Measurements from ENCODE around the gene SMYD3. TPM values are rescaled to one million over a fixed set of nuclear protein-coding genes. Genes with fewer than 3 reads are reported as not detected.

The SMYD3 gene
- total and polyA plus RNA-seq, 10 of the 15 experiments (the other 5 are each of a cell fraction or from before 2014, with no cell fraction given), result 18.3 to 54.0 (median 24.8) TPM

DNA sequence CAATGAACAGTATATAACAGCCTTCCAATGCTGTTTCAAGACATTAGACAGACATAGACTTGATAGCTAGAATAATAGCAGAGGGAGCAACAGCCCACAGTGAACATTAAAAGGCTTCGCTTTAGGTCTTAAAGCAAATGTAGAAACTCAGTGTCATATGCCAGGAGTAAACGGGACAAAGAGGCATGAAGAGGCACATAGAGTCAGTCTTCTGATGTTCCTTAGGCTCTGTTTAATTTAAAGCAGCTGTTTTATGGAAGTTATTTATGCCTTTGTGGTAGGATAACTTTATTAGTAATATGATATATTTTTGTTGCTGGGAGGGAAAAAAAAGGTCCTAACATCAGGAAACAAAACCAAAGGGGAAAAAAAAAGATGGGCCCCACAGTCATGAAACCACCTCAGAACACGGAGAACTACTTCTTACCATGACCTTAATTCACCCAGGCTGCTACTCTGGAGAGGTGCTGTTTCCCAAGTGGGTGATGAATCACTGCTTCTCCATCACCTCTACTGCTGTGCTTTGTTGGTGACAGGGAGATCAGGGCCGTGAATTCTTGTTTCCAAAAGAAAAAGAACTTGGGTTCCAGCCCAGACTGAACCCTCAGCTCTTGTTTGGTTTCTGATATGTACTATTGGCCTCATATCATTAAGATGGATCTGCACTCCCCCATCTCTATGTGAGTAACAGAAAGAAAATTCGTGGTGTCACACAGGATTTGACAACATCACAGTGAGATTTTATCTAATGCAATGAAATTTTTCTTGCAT, 735.4 kb downstream of the SMYD3 start:
- ChIA-PET RAD21 (ENCODE audit: unreplicated experiment) (no interaction called here), CTCF (no interaction called here), SMC1A (ENCODE audit: uncharacterized antibody, unreplicated experiment) (no interaction called here), POLR2A (interaction anchor here (0.6 kb wide), 1 partner anchor 10 kb away, joined by 3 read pairs; no protein-coding TSS in a partner anchor)
- Histone ChIP-seq H3K79me2 (ENCODE audit: control insufficient read depth, insufficient read depth, low read length) (no peaks in the 10 kb centered on the region), H3K4me1 (ENCODE audit: control insufficient read depth, insufficient read depth, low read length) (no peaks in the 10 kb centered on the region), H2AFZ (ENCODE audit: control insufficient read depth, low read depth, low read length) (no peak overlapping the region), H3K4me3 (no peak overlapping the region), H3K9me3 (replicated peaks; ENCODE audit: control insufficient read depth, insufficient read depth, low read length) (no peaks in the 10 kb centered on the region), H3K9ac (ENCODE audit: control insufficient read depth, insufficient read depth, low read length) (no peak overlapping the region), H3K4me2 (ENCODE audit: control insufficient read depth, insufficient read depth) (no peak overlapping the region), H3K36me3 (ENCODE audit: control insufficient read depth in 2 of 2, insufficient read depth in 2 of 2, low read length in 1 of 2) (no peaks in the 10 kb centered on the region), H3K27ac (ENCODE audit: control insufficient read depth, insufficient read depth) (no peak overlapping the region), H3K27me3 (replicated peaks in 1 of 2; ENCODE audit: control insufficient read depth in 2 of 2, insufficient read depth in 2 of 2, low read length in 1 of 2) (no peaks in the 10 kb centered on the region), H4K20me1 (ENCODE audit: control insufficient read depth, insufficient read depth) (no peaks in the 10 kb centered on the region)
- no TSS peak for BruUV-seq (replicated peaks)
- in situ Hi-C loops (cut with MboI) (no loop called here), intact Hi-C loops (cut with micrococcal nuclease; ENCODE audit: unreplicated experiment) (no loop called here)
- FAIRE-seq (no peak), DNase-seq (ENCODE audit: low read depth, low spot score) (no peak), ATAC-seq (no peak)
- TF ChIP-seq SIX5 (IDR thresholded peaks at IDR 0.05; ENCODE audit: low read depth, low read length, severe bottlenecking) (no peak), SRF (IDR thresholded peaks at IDR 0.05; ENCODE audit: low read depth in 2 of 2, low read length in 2 of 2) (no peak), ESRRA (IDR thresholded peaks at IDR 0.05; ENCODE audit: low read length) (no peak), BRCA1 (IDR thresholded peaks at IDR 0.05; ENCODE audit: low read depth, low read length) (no peak), CHD2 (IDR thresholded peaks at IDR 0.05; ENCODE audit: borderline replicate concordance, low read depth, low read length) (no peak), YY1 (IDR thresholded peaks at IDR 0.05; ENCODE audit: low read depth, low read length) (no peak), WRNIP1 (IDR thresholded peaks at IDR 0.05; ENCODE audit: borderline replicate concordance, low read depth, low read length) (no peak), SUPT20H (IDR thresholded peaks at IDR 0.05; ENCODE audit: borderline replicate concordance, control insufficient read depth, low read depth, low read length) (no peak), MYB (IDR thresholded peaks at IDR 0.05; ENCODE audit: borderline replicate concordance, low read depth, low read length) (no peak), E4F1 (IDR thresholded peaks at IDR 0.05; ENCODE audit: borderline replicate concordance, partially characterized antibody) (no peak)
- TF ChIP-seq, protein P1, sequence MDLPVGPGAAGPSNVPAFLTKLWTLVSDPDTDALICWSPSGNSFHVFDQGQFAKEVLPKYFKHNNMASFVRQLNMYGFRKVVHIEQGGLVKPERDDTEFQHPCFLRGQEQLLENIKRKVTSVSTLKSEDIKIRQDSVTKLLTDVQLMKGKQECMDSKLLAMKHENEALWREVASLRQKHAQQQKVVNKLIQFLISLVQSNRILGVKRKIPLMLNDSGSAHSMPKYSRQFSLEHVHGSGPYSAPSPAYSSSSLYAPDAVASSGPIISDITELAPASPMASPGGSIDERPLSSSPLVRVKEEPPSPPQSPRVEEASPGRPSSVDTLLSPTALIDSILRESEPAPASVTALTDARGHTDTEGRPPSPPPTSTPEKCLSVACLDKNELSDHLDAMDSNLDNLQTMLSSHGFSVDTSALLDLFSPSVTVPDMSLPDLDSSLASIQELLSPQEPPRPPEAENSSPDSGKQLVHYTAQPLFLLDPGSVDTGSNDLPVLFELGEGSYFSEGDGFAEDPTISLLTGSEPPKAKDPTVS (IDR thresholded peaks at IDR 0.05; ENCODE audit: low read depth, low read length), result no peak
- TF ChIP-seq, protein P2, sequence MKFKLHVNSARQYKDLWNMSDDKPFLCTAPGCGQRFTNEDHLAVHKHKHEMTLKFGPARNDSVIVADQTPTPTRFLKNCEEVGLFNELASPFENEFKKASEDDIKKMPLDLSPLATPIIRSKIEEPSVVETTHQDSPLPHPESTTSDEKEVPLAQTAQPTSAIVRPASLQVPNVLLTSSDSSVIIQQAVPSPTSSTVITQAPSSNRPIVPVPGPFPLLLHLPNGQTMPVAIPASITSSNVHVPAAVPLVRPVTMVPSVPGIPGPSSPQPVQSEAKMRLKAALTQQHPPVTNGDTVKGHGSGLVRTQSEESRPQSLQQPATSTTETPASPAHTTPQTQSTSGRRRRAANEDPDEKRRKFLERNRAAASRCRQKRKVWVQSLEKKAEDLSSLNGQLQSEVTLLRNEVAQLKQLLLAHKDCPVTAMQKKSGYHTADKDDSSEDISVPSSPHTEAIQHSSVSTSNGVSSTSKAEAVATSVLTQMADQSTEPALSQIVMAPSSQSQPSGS (IDR thresholded peaks at IDR 0.05; ENCODE audit: low read length), result no peak
- 74% methylated on average over 5 of the region's 5 CpGs for WGBS (ENCODE audit: insufficient coverage, insufficient replicate concordance, low lambda C conversion rate, missing lambda C conversion rate)
